ENCODE results near the gene IGHMBP2.

The IGHMBP2 gene

DNA sequence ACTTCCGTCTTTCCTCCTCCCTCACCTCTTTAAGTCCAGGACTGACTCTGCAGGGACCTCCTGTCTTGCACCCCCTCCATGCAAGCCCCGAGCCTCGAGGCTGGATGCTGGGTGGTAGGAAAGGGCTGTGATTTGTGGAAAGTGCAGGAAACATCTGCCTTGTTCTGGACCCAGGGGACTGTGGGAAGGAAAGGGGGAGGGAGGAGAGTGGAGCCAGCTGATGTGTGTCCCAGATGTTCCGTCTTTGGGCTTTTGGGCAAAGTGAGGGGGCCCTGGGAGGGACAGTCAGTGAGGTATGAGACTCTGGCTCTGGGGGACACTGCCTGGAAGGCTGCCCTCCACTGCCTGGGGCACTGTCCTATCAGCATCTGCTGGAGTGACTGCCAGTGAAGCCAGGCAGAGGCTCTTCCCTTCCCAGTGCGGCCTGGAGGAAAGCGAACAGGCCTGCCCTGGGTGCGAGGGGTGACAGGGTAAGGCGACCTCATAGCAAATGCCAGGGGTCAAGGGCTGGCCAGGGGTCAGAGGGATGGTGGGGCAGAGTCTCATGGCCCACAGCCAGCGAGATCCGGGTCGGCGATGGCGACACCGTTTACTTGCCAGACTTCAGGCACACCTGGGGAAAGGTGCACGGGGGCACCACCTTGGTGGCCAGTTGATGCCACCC, 75.4 kb downstream of the IGHMBP2 start:
- TF ChIP-seq, protein P1, sequence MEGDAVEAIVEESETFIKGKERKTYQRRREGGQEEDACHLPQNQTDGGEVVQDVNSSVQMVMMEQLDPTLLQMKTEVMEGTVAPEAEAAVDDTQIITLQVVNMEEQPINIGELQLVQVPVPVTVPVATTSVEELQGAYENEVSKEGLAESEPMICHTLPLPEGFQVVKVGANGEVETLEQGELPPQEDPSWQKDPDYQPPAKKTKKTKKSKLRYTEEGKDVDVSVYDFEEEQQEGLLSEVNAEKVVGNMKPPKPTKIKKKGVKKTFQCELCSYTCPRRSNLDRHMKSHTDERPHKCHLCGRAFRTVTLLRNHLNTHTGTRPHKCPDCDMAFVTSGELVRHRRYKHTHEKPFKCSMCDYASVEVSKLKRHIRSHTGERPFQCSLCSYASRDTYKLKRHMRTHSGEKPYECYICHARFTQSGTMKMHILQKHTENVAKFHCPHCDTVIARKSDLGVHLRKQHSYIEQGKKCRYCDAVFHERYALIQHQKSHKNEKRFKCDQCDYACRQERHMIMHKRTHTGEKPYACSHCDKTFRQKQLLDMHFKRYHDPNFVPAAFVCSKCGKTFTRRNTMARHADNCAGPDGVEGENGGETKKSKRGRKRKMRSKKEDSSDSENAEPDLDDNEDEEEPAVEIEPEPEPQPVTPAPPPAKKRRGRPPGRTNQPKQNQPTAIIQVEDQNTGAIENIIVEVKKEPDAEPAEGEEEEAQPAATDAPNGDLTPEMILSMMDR (IDR thresholded peaks at IDR 0.05; ENCODE audit: insufficient read depth, missing control alignments), result no peak
- no peak for FAIRE-seq

DNA sequence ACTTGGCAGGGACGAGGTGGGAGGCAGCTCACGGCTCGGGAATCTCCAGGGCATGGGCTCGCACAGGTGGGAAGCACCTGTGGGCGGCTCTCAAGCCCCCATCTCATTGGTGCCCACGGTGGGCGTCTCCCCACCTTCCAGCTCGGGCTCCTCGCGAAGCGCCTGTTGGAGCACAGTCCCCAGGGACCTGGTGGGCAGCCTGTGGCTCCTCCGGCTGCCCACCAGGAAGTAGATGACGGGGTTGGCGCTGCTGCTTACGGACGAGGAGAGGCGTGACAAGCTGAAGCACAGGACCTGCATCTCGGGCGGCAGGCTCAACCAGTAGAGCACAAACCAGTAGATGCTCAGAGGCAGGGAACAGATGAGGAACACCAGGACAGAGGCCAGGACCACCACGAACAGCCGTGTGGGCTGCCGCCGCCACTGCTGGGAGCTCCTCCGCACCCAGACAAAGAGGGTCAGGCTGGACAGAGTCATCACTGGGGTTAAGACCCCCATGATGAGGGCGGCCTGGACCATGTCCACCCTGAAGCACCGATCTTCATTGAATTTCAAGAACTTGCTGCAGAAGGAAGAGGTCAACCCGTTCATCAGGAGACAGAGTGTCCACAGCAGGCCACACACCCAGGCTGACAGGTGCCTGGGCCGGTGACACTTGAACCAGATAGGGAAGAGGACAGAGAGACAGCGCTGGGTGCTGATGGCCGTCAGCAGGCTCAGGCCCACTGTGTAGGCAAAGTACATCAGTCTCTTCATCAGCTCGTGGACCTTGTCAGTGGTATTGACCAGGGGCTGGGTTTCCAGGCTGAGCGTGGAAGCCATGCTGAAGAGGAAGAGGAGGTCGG, 76.5 kb downstream of the IGHMBP2 start:
- TF ChIP-seq, protein P1 (IDR thresholded peaks at IDR 0.05; ENCODE audit: insufficient read depth, missing control alignments), result no peak
- FAIRE-seq, result no peak
- DNase-seq (ENCODE audit: insufficient read length, low spot score), result no peak

More for the DNA sequence above, 75.4 kb downstream of the IGHMBP2 start:
- no peak for DNase-seq (ENCODE audit: insufficient read length, low spot score)

DNA sequence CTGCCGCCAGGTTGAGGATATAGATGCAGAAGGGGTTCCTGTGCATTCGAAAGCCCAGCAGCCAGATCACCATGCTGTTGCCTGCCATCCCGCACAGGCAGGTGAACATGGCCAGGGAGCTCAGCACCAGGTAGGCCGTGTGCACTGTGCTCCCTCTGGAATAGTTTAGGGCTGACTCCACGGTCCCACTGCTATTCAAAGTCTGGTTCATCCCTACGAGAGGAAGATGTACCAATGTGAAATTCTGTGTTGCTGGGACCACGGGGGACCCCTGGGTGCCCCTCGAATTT, 77.0 kb downstream of the IGHMBP2 start, which contains the start of gene MRGPRD:
Gene MRGPRD (minus strand): TSS at position 211 of the 290 bp plus-strand sequence. CDS start 0 bp downstream, at position 211.
- TF ChIP-seq, protein P1 (IDR thresholded peaks at IDR 0.05; ENCODE audit: insufficient read depth, missing control alignments), result no peak
- FAIRE-seq (no peak), DNase-seq (ENCODE audit: insufficient read length, low spot score) (no peak)

DNA sequence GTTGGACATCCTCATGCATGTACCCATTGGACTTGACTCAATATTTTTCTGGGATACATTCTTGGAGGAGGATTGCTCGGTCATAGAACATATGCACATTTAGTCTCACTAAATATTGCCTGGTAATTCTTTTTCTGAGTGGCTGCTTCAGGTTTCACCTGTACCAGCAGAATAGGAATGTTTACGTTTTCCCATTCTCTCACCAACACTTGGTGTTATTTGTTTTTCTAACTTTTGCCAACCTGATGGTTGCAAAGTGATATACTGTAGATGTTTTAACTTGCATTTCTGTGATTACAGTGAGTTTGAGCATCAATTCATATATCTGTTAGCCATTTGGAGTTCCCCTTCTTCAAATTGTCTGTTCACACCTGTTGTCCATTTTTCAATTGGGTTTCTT, 78.4 kb downstream of the IGHMBP2 start:
- TF ChIP-seq, protein P1 (IDR thresholded peaks at IDR 0.05; ENCODE audit: insufficient read depth, missing control alignments), result no peak
- FAIRE-seq (no peak), DNase-seq (ENCODE audit: insufficient read length, low spot score) (no peak)

DNA sequence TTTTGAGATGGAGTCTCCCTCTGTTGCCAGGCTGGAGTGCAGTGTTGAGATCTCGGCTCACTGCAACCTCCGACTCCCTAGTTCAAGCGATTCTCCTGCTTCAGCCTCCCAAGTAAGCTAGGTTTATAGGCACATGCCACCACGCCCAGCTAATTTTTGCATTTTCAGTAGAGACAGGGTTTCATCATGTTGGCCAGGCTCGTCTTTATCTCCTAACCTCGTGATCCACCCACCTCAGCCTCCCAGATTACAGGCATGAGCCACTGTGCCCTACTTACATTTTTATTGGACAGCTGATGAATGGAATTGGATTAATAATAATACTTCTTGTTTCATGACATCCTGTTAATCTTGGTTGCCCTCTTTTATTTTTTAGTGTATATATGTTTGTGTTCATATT, 80.1 kb downstream of the IGHMBP2 start:
- DNase-seq (ENCODE audit: insufficient read length, low spot score) (no peak), FAIRE-seq (no peak)
- TF ChIP-seq, protein P1 (IDR thresholded peaks at IDR 0.05; ENCODE audit: insufficient read depth, missing control alignments), result no peak

DNA sequence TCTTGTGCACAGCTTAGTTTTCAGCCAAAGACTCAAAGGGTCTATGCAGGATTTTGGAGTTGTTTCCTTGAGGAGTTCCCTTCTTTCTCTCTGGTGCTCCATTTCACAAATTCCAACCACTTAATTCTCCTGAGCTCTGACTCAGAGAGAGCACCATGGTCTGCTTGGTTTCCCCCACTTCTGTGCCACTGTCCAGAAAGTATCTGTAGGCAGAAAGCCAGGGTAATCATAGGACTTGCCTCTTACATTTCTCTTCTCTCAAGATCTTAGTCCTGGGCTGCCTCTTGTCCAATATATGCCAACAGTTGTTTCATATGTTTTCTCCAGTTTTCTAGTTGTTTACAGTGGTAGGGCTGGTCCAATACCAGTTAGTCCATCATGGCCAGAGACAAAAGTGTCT, 83.5 kb downstream of the IGHMBP2 start:
- DNase-seq (ENCODE audit: insufficient read length, low spot score) (no peak), FAIRE-seq (no peak)
- TF ChIP-seq, protein P1 (IDR thresholded peaks at IDR 0.05; ENCODE audit: insufficient read depth, missing control alignments), result no peak

DNA sequence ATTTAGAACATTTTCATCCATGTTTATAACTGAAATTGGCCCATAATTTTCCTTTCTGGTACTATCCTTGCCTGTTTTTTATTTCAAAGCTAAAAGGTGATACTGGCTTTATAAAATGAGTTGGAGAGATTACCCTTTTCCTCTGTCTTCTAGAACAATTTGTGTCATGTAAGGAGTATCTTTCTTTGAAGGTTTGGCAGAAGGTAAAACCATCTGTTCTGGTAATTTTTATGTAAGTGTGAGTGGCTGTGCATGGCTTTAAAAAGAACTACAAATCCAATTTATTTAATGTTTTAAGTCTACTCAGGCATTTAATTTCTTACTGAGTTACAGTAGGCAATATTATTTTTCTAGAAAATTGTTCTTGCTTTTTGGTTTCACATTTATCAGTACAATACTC, 84.8 kb downstream of the IGHMBP2 start:
- TF ChIP-seq, protein P1 (IDR thresholded peaks at IDR 0.05; ENCODE audit: insufficient read depth, missing control alignments), result no peak
- FAIRE-seq (no peak), DNase-seq (ENCODE audit: insufficient read length, low spot score) (no peak)

Data from D721Med (cell line).